Neural progenitor cell (in vitro differentiated cells): ENCODE measurements around the gene CCDC141. TPM values are rescaled to one million over a fixed set of nuclear protein-coding genes. Genes with fewer than 3 reads are reported as not detected.
"Not testable (repeated sequence)": the region's sequence is repeated elsewhere in the genome, so short reads cannot be mapped to it uniquely, and the experiment has no call there.

Experiments
- DNase-seq: peaks from one replicate; pipeline ENCODE4 v3.0.0-alpha.2; 2016; ENCODE audit warnings: low spot score
- H2AFZ ChIP-seq: fragments of 200-600 bp; sonication (generic); replicated peaks from 2 replicates; pipeline ENCODE4 v1.6.1; 2016; ENCODE audit warnings: antibody characterized with exemption
- H3F3A ChIP-seq: fragments of 200-600 bp; sonication (generic); 2 replicates; pipeline ENCODE4 v1.6.1; 2016; ENCODE audit warnings: antibody characterized with exemption, low read depth
- H3K27ac ChIP-seq: fragments of 200-600 bp; sonication (generic); 2 replicates; pipeline ENCODE4 v1.5.1; 2016; ENCODE audit warnings: mild to moderate bottlenecking
- H3K27me3 ChIP-seq: fragments of 200-600 bp; sonication (generic); 2 replicates; pipeline ENCODE4 v1.6.1; 2016; ENCODE audit warnings: mild to moderate bottlenecking, moderate library complexity
- H3K36me3 ChIP-seq: fragments of 200-600 bp; sonication (generic); 2 replicates; pipeline ENCODE4 v1.5.1; 2016
- H3K4me1 ChIP-seq: fragments of 200-600 bp; sonication (generic); 2 replicates; pipeline ENCODE4 v1.6.1; 2016; ENCODE audit warnings: mixed run types
- H3K4me2 ChIP-seq: fragments of 200-600 bp; sonication (generic); 2 replicates; pipeline ENCODE4 v1.6.1; 2016
- H3K4me3 ChIP-seq: fragments of 200-600 bp; sonication (generic); 2 replicates; pipeline ENCODE4 v1.5.1; 2016
- H3K79me2 ChIP-seq: fragments of 200-600 bp; sonication (generic); 2 replicates; pipeline ENCODE4 v1.6.1; 2016; ENCODE audit warnings: low read depth
- H3K9ac ChIP-seq: fragments of 200-600 bp; sonication (generic); 2 replicates; pipeline ENCODE4 v1.6.1; 2016
- H3K9me3 ChIP-seq: fragments of 200-600 bp; sonication (generic); 2 replicates; pipeline ENCODE4 v1.5.1; 2016; ENCODE audit warnings: low read depth
- H4K20me1 ChIP-seq: fragments of 200-600 bp; sonication (generic); 2 replicates; pipeline ENCODE4 v1.6.1; 2016; ENCODE audit warnings: low read depth
- H3K27ac Mint-ChIP-seq: 3 replicates; pipeline ENCODE4 v1.8.0; 2021; ENCODE audit warnings: mixed read lengths
- H3K27me3 Mint-ChIP-seq: 2 replicates; pipeline ENCODE4 v1.8.0; 2022; ENCODE audit warnings: low read depth, mild to moderate bottlenecking, inconsistent platforms, moderate library complexity, mixed read lengths; ENCODE audit not compliant: insufficient read depth
- H3K36me3 Mint-ChIP-seq: 3 replicates; pipeline ENCODE4 v1.8.0; 2021; ENCODE audit warnings: mixed read lengths
- H3K4me1 Mint-ChIP-seq: 3 replicates; pipeline ENCODE4 v1.8.0; 2021; ENCODE audit warnings: mixed read lengths
- H3K4me3 Mint-ChIP-seq: 3 replicates; pipeline ENCODE4 v1.8.0; 2021; ENCODE audit warnings: mild to moderate bottlenecking, moderate library complexity, mixed read lengths
- H3K9me3 Mint-ChIP-seq: 3 replicates; pipeline ENCODE4 v1.8.0; 2020; ENCODE audit warnings: mixed read lengths
- CTCF ChIP-seq: fragments of 200-600 bp; sonication (generic); IDR thresholded peaks from 2 replicates; pipeline ENCODE4 v1.5.1; 2017; ENCODE audit warnings: antibody characterized with exemption, mild to moderate bottlenecking
- EZH2 ChIP-seq: fragments of 200-600 bp; sonication (generic); IDR thresholded peaks from 2 replicates; pipeline ENCODE4 v1.6.1; 2017; ENCODE audit warnings: antibody characterized with exemption, mild to moderate bottlenecking, moderate library complexity
- EZH2phosphoT487 ChIP-seq: fragments of 200-600 bp; sonication (generic); IDR thresholded peaks from 2 replicates; pipeline ENCODE4 v1.6.1; 2017; ENCODE audit warnings: antibody characterized with exemption
- total RNA-seq: library from RNA; depleted of rRNA; stranded (reverse); fragments of >200 nt; gene quantifications from 2 replicates; pipeline ENCODE4 v1.2.3, GENCODE V29; 2015; ENCODE audit warnings: low replicate concordance

CCDC141 gene
- total RNA-seq, 1 donor from 2014 or later, result 1.8 TPM

- no peak overlapping the region for H2AFZ ChIP-seq
- Mint-ChIP-seq H3K36me3 (no peaks in the 10 kb centered on the region), H3K27ac (no peak overlapping the region), H3K9me3 (peaks cover 18% of the 10 kb centered on the region), H3K27me3 (no peaks in the 10 kb centered on the region), H3K4me3 (no peak overlapping the region), H3K4me1 (no peaks in the 10 kb centered on the region)
- H3K79me2 ChIP-seq, result no peaks in the 10 kb centered on the region
- H3K36me3 ChIP-seq, result no peaks in the 10 kb centered on the region
- no peak for DNase-seq
- no peak overlapping the region for H3K4me3 ChIP-seq
- H3F3A ChIP-seq, result no peaks in the 10 kb centered on the region
- H3K9me3 ChIP-seq, result no peaks in the 10 kb centered on the region
- no peaks in the 10 kb centered on the region for H4K20me1 ChIP-seq
- no peaks in the 10 kb centered on the region for H3K27me3 ChIP-seq
- H3K4me1 ChIP-seq, result no peaks in the 10 kb centered on the region
- no peak overlapping the region for H3K9ac ChIP-seq
- TF ChIP-seq EZH2, result no peak
- TF ChIP-seq EZH2phosphoT487, result no peak
- TF ChIP-seq CTCF, result no peak
- no peak overlapping the region for H3K27ac ChIP-seq
- H3K4me2 ChIP-seq, result no peak overlapping the region
Observed at GRCh38 chr2:178993788-178994187, 56.1 kb downstream of the CCDC141 start.

GRCh38 chr2:178992719-178993118 lies 57.2 kb downstream of the CCDC141 start:
- H2AFZ ChIP-seq, result peak overlapping the region; percentile 79
- H3K27ac Mint-ChIP-seq, H3K9me3 ChIP-seq, H3K4me3 Mint-ChIP-seq, H3K36me3 Mint-ChIP-seq, H3K79me2 ChIP-seq, H3K27me3 Mint-ChIP-seq, H4K20me1 ChIP-seq, H3K9ac ChIP-seq, H3K4me1 Mint-ChIP-seq, H3K4me3 ChIP-seq, H3F3A ChIP-seq, H3K36me3 ChIP-seq, H3K4me1 ChIP-seq, H3K27me3 ChIP-seq, H3K27ac ChIP-seq, H3K4me2 ChIP-seq: not testable (repeated sequence)
- DNase-seq, result peak; percentile 19
- peaks cover 18% of the 10 kb centered on the region for H3K9me3 Mint-ChIP-seq
- TF ChIP-seq CTCF, result peak; percentile 40

- H4K20me1 ChIP-seq, result no peaks in the 10 kb centered on the region
Observed at GRCh38 chr2:178990533-178991241, 59.2 kb downstream of the CCDC141 start.

GRCh38 chr2:178989424-178989823 lies 60.5 kb downstream of the CCDC141 start:
- H3K4me1 Mint-ChIP-seq, DNase-seq, H4K20me1 ChIP-seq, H3K4me2 ChIP-seq, H3K4me3 ChIP-seq, H3K27ac ChIP-seq, H3K4me3 Mint-ChIP-seq, H3K27me3 Mint-ChIP-seq, H3K27me3 ChIP-seq, H3K36me3 ChIP-seq, H3K9me3 ChIP-seq, H3K79me2 ChIP-seq, H3K27ac Mint-ChIP-seq, H3K36me3 Mint-ChIP-seq, H3K9ac ChIP-seq, H3K4me1 ChIP-seq, H2AFZ ChIP-seq, H3F3A ChIP-seq: not testable (repeated sequence)
- peaks cover 11% of the 10 kb centered on the region for H3K9me3 Mint-ChIP-seq

More at GRCh38 chr2:178990533-178991241, 59.2 kb downstream of the CCDC141 start:
- Histone ChIP-seq H3F3A (no peaks in the 10 kb centered on the region), H3K4me3 (no peak overlapping the region), H3K9ac (no peak overlapping the region), H3K36me3 (no peaks in the 10 kb centered on the region), H3K27ac (no peak overlapping the region), H3K79me2 (no peaks in the 10 kb centered on the region), H2AFZ (peak overlapping the region; percentile 12), H3K4me2 (no peak overlapping the region), H3K27me3 (no peaks in the 10 kb centered on the region), H3K4me1 (no peaks in the 10 kb centered on the region), H3K9me3 (no peaks in the 10 kb centered on the region)
- Mint-ChIP-seq H3K27me3 (no peaks in the 10 kb centered on the region), H3K4me3 (no peak overlapping the region), H3K9me3 (peaks cover 18% of the 10 kb centered on the region), H3K4me1 (no peaks in the 10 kb centered on the region), H3K27ac (no peak overlapping the region), H3K36me3 (no peaks in the 10 kb centered on the region)
- TF ChIP-seq EZH2phosphoT487, result no peak
- TF ChIP-seq EZH2, result no peak
- no peak for TF ChIP-seq CTCF
- DNase-seq, result no peak

GRCh38 chr2:178982652-178983051 lies 67.3 kb downstream of the CCDC141 start:
- H3K9me3 Mint-ChIP-seq, H3K9ac ChIP-seq: not testable (repeated sequence)

More at GRCh38 chr2:178982652-178983051, 67.3 kb downstream of the CCDC141 start:
- H3K27me3 ChIP-seq, H4K20me1 ChIP-seq, H3F3A ChIP-seq, H3K4me1 ChIP-seq, H3K4me3 ChIP-seq, H3K36me3 Mint-ChIP-seq, DNase-seq, H3K4me3 Mint-ChIP-seq, H3K9me3 ChIP-seq, H3K36me3 ChIP-seq, H3K27me3 Mint-ChIP-seq, H3K27ac Mint-ChIP-seq, H3K79me2 ChIP-seq, H3K27ac ChIP-seq, H2AFZ ChIP-seq, H3K4me1 Mint-ChIP-seq, H3K4me2 ChIP-seq: not testable (repeated sequence)
